Measurements from ENCODE around the gene PSPH.
"Not testable (repeated sequence)": the region's sequence is repeated elsewhere in the genome, so short reads cannot be mapped to it uniquely, and the experiment has no call there.

Gene PSPH

GRCh38 chr7:56051339-56052191 lies at the start of gene PSPH, which contains the start of gene CCT6A:
PSPH (minus strand) TSS chr7:56051444; CDS start chr7:56021212, 30,232 bp downstream.
CCT6A (plus strand) TSS chr7:56051765; CDS start chr7:56051849, 84 bp downstream.
- DNase-seq: peak; percentile 95 to 96
- TF ChIP-seq POLR2A (IDR thresholded peaks at IDR 0.05; ENCODE audit: low read length) (peak; percentile 86), GATA1 (IDR thresholded peaks at IDR 0.05; ENCODE audit: low read depth, low read length) (no peak)

GRCh38 chr7:56099653-56100052 lies 48.4 kb upstream of the PSPH start:
- no peak for TF ChIP-seq GATA1 (IDR thresholded peaks at IDR 0.05; ENCODE audit: low read depth, low read length)
- no peak for TF ChIP-seq POLR2A (IDR thresholded peaks at IDR 0.05; ENCODE audit: low read length)
- DNase-seq: no peak

GRCh38 chr7:56098187-56099008 lies 47.2 kb upstream of the PSPH start:
- not testable (repeated sequence) for DNase-seq

- DNase-seq: peak; percentile 59 to 70
- TF ChIP-seq GATA1 (IDR thresholded peaks at IDR 0.05; ENCODE audit: low read depth, low read length) (no peak), POLR2A (IDR thresholded peaks at IDR 0.05; ENCODE audit: low read length) (no peak)
Observed at GRCh38 chr7:56097700-56098099, 46.5 kb upstream of the PSPH start.

GRCh38 chr7:56092789-56093531 lies 41.7 kb upstream of the PSPH start, which contains the start of gene PHKG1:
PHKG1 (minus strand) TSS chr7:56092952; CDS start chr7:56088941, 4,011 bp downstream.
- TF ChIP-seq POLR2A (IDR thresholded peaks at IDR 0.05; ENCODE audit: low read length) (no peak), GATA1 (IDR thresholded peaks at IDR 0.05; ENCODE audit: low read depth, low read length) (no peak)
- no peak for DNase-seq

GRCh38 chr7:56092388-56092787 lies 41.1 kb upstream of the PSPH start:
- DNase-seq: not testable (repeated sequence)

- TF ChIP-seq POLR2A (IDR thresholded peaks at IDR 0.05; ENCODE audit: low read length): no peak
- TF ChIP-seq GATA1 (IDR thresholded peaks at IDR 0.05; ENCODE audit: low read depth, low read length): no peak
- DNase-seq: no peak
Observed at GRCh38 chr7:56091591-56091990, 40.3 kb upstream of the PSPH start.

GRCh38 chr7:56087445-56087844 lies 36.2 kb upstream of the PSPH start:
- DNase-seq: no peak
- no peak for TF ChIP-seq GATA1 (IDR thresholded peaks at IDR 0.05; ENCODE audit: low read depth, low read length)
- no peak for TF ChIP-seq POLR2A (IDR thresholded peaks at IDR 0.05; ENCODE audit: low read length)

GRCh38 chr7:56086761-56087160 lies 35.5 kb upstream of the PSPH start:
- no peak for DNase-seq

GRCh38 chr7:56083150-56083785 lies 32.0 kb upstream of the PSPH start:
- TF ChIP-seq POLR2A (IDR thresholded peaks at IDR 0.05; ENCODE audit: low read length): no peak
- no peak for TF ChIP-seq GATA1 (IDR thresholded peaks at IDR 0.05; ENCODE audit: low read depth, low read length)
- DNase-seq: no peak

More at GRCh38 chr7:56086761-56087160, 35.5 kb upstream of the PSPH start:
- no peak for TF ChIP-seq POLR2A (IDR thresholded peaks at IDR 0.05; ENCODE audit: low read length)
- TF ChIP-seq GATA1 (IDR thresholded peaks at IDR 0.05; ENCODE audit: low read depth, low read length): no peak

GRCh38 chr7:56081626-56082340 lies 30.5 kb upstream of the PSPH start:
- TF ChIP-seq POLR2A (IDR thresholded peaks at IDR 0.05; ENCODE audit: low read length) (no peak), GATA1 (IDR thresholded peaks at IDR 0.05; ENCODE audit: low read depth, low read length) (no peak)

GRCh38 chr7:56080726-56081435 lies 29.6 kb upstream of the PSPH start:
- not testable (repeated sequence) for DNase-seq

More at GRCh38 chr7:56081626-56082340, 30.5 kb upstream of the PSPH start:
- no peak for DNase-seq

Measured in erythroblast (primary cell).